HepG2 (cell line): ENCODE results near the gene SRSF2. TPM values are rescaled to one million over a fixed set of nuclear protein-coding genes. Genes with fewer than 3 reads are reported as not detected.
A peak's percentile ranks its signal among the peaks of the same experiment; 100 is the strongest.

Experiments used
- AGO1 ChIP-seq: fragments of 200-400 bp; formaldehyde crosslinking; IDR thresholded peaks from 2 replicates; pipeline ENCODE4 v1.6.1; 2017; ENCODE audit warnings: mild to moderate bottlenecking, low read depth, low read length, moderate library complexity; ENCODE audit not compliant: poor library complexity, severe bottlenecking
- BCL6 ChIP-seq: IDR thresholded peaks from 2 replicates; pipeline ENCODE4 v1.6.1; 2016; ENCODE audit warnings: missing genetic modification reagents, missing compliant biosample characterization
- EP300 ChIP-seq, 3 experiments: sonication (generic) in 1 of 3; formaldehyde crosslinking in 1 of 3; IDR thresholded peaks; 2 replicates each; pipeline versions ENCODE4 v1.5.1 to v1.6.1; 2011 to 2020; ENCODE audit warnings: low read depth in 2 of 3, low read length in 2 of 3, borderline replicate concordance in 1 of 3, improper control_type of control experiment in 1 of 3, mild to moderate bottlenecking in 1 of 3, missing genetic modification reagents in 1 of 3, moderate library complexity in 1 of 3
- FOXO1 ChIP-seq: sonication (generic); formaldehyde crosslinking; IDR thresholded peaks from 2 replicates; pipeline ENCODE4 v1.4.0; 2020; ENCODE audit warnings: missing genetic modification reagents
- MED13 ChIP-seq: sonication (generic); formaldehyde crosslinking; IDR thresholded peaks from 2 replicates; pipeline ENCODE4 v1.5.0; 2020; ENCODE audit warnings: missing genetic modification reagents
- NFE2L1 ChIP-seq: sonication (generic); formaldehyde crosslinking; IDR thresholded peaks from 2 replicates; pipeline ENCODE4 v1.4.0; 2020; ENCODE audit warnings: missing genetic modification reagents, mild to moderate bottlenecking, borderline replicate concordance
- NONO ChIP-seq, 2 experiments: fragments of 450-650 bp in 1 of 2; sonication (generic) in 1 of 2; formaldehyde crosslinking in 1 of 2; IDR thresholded peaks in 1 of 2; conservative IDR thresholded peaks in 1 of 2; 2 replicates each; pipeline versions ENCODE4 v1.6.1 to v1.8.0; 2017 to 2022; ENCODE audit warnings: mild to moderate bottlenecking in 1 of 2, missing genetic modification reagents in 1 of 2, moderate library complexity in 1 of 2
- RFX3 ChIP-seq: IDR thresholded peaks from 2 replicates; pipeline ENCODE4 v1.6.1; 2016; ENCODE audit warnings: missing biosample characterization, missing genetic modification reagents
- RXRA ChIP-seq: sonication (generic); formaldehyde crosslinking; IDR thresholded peaks from 2 replicates; pipeline ENCODE4 v1.5.1; 2020; ENCODE audit warnings: missing genetic modification reagents
- RXRB ChIP-seq: IDR thresholded peaks from 2 replicates; pipeline ENCODE4 v1.6.1; 2016; ENCODE audit warnings: borderline replicate concordance, missing genetic modification reagents, missing compliant biosample characterization
- ZBTB20 ChIP-seq: sonication (generic); formaldehyde crosslinking; IDR thresholded peaks from 2 replicates; pipeline ENCODE4 v1.8.1; 2023; ENCODE audit warnings: missing genetic modification reagents, low read depth, mild to moderate bottlenecking, borderline replicate concordance
- ZNF333 ChIP-seq: sonication (generic); formaldehyde crosslinking; IDR thresholded peaks from 2 replicates; pipeline ENCODE4 v1.4.0; 2020; ENCODE audit warnings: mild to moderate bottlenecking, missing genetic modification reagents, borderline replicate concordance
- ZNF501 ChIP-seq: sonication (generic); formaldehyde crosslinking; IDR thresholded peaks from 2 replicates; pipeline ENCODE4 v1.5.1; 2020; ENCODE audit warnings: mild to moderate bottlenecking, moderate library complexity, missing genetic modification reagents
- ZNF616 ChIP-seq: sonication (generic); formaldehyde crosslinking; IDR thresholded peaks from 2 replicates; pipeline ENCODE4 v1.5.0; 2020; ENCODE audit warnings: low read depth, mild to moderate bottlenecking, missing genetic modification reagents
- ZNF768 ChIP-seq: sonication (generic); formaldehyde crosslinking; IDR thresholded peaks from 2 replicates; pipeline ENCODE4 v1.4.0; 2020; ENCODE audit warnings: missing genetic modification reagents
- ZNF879 ChIP-seq: sonication (generic); formaldehyde crosslinking; IDR thresholded peaks from 2 replicates; pipeline ENCODE4 v1.8.1; 2023; ENCODE audit warnings: missing genetic modification reagents
- ZZZ3 ChIP-seq: sonication (generic); formaldehyde crosslinking; IDR thresholded peaks from 2 replicates; pipeline ENCODE4 v1.4.0; 2020; ENCODE audit warnings: missing genetic modification reagents, mild to moderate bottlenecking, borderline replicate concordance
- polyA plus RNA-seq, 8 experiments: library from polyadenylated mRNA; depleted of rRNA in 3 of 8; stranded (reverse) in 7 of 8; unstranded in 1 of 8; fragments of >200 nt; fragmentation: Illumina TruSeq in 4 of 8; extraction: Trizol in 4 of 8; gene quantifications; 2 replicates each; pipeline versions ENCODE4 v1.2.1 to v1.2.3, GENCODE V29; 2011 to 2016; ENCODE audit warnings: low read depth in 4 of 8, missing spikeins in 1 of 8, mixed read lengths in 1 of 8; ENCODE audit not compliant: insufficient read depth in 1 of 8
- total RNA-seq, 5 experiments: library from RNA; depleted of rRNA; stranded (reverse); fragments of >200 nt; fragmentation: Illumina TruSeq; extraction: Trizol; gene quantifications; 2 replicates each; pipeline ENCODE4 v1.2.3, GENCODE V29; 2016; ENCODE audit warnings: low read depth in 1 of 5
- TF ChIP-seq, protein P1 (sequence below): sonication (generic); formaldehyde crosslinking; IDR thresholded peaks from 2 replicates; pipeline ENCODE4 v1.8.0; 2022; ENCODE audit warnings: missing genetic modification reagents, mild to moderate bottlenecking, inconsistent platforms, borderline replicate concordance
- TF ChIP-seq, protein P2 (sequence below): sonication (generic); formaldehyde crosslinking; IDR thresholded peaks from 2 replicates; pipeline ENCODE4 v1.4.0; 2020; ENCODE audit warnings: missing genetic modification reagents; ENCODE audit errors: not compliant biosample characterization
- TF ChIP-seq, protein P3 (sequence below): sonication (generic); formaldehyde crosslinking; IDR thresholded peaks from 2 replicates; pipeline ENCODE4 v1.5.0; 2020; ENCODE audit warnings: missing genetic modification reagents
- TF ChIP-seq, protein P4 (sequence below): sonication (generic); IDR thresholded peaks from 2 replicates; pipeline ENCODE4 v1.6.1; 2016; ENCODE audit warnings: low read depth, borderline replicate concordance

SRSF2 gene
- total and polyA plus RNA-seq, 2 of the 13 experiments (the other 11 are each of a cell fraction or from before 2014, with no cell fraction given): 306 to 319 TPM

DNA sequence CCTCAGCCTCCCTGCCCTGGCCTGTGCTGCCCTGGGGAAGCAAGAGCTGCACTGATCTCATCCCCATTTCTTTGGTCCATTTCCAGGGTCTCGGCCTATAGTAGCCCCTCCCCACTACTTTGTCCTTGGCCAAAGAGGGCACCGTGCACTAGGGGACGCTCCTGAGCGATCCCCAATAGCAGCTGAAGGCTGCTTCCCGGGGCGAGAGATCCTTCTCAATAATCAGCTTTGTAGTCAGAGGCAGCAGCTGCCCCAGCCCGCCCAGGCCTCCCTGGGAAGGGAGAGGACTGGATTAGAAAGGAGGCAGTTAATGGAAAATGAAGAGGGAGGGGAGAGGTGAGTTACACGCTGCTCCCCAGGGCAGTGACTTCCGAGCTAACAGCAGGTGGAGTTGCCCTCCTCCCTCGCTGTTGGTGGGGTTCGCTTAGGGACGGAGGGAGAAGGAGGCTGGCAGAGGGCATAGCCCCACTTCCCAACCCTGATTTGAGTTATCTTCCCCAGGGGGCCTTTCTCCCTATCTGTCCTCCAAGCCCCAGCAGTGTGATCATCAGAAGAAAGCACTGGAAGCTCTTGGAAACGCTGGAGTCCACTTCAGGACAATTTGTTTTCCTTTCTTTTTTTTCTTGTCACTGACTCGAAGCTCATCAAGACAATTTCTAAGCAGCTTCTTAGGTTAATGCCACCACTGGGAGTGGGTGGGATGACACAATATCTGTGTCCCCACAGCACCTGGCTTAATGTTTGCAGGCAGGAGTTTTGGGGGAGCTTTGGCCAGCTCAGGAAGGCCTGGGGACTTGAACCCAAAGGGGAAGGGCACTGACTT, 28.9 kb downstream of the SRSF2 start (continued):
- no peak for TF ChIP-seq MED13 (CRISPR knock-in tag)
- TF ChIP-seq, protein P1, sequence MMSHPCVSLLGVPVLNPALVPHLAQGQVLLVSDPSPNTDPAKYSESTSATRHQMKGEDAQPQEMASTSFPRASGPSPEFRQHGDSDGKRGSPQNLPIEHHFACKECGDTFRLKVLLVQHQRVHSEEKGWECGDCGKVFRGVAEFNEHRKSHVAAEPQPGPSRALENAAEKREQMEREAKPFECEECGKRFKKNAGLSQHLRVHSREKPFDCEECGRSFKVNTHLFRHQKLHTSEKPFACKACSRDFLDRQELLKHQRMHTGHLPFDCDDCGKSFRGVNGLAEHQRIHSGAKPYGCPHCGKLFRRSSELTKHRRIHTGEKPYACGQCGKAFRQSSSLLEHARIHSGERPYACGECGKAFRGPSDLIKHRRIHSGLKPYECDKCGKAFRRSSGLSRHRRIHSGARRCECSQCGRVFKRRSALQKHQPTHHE: no peak
- TF ChIP-seq ZNF616 (CRISPR knock-in tag): no peak
- no peak for TF ChIP-seq ZBTB20
- TF ChIP-seq NFE2L1 (CRISPR knock-in tag): no peak
- TF ChIP-seq NONO (IDR thresholded peaks at IDR 0.05): no peak
- TF ChIP-seq NONO (CRISPR knock-in tag; conservative IDR thresholded peaks at IDR 0.05): no peak
- no peak for TF ChIP-seq EP300 (IDR thresholded peaks at IDR 0.05; ENCODE audit: low read depth in 2 of 2, low read length in 2 of 2)
- 0 out of 2 replicates have a peak, but pooled peaks have one; percentile 29 for TF ChIP-seq EP300 (CRISPR knock-in tag; IDR thresholded peaks at IDR 0.05; ENCODE audit: borderline replicate concordance)
- TF ChIP-seq ZNF768 (CRISPR knock-in tag): peak; percentile 29; the same call in 1 of the 2 replicates
- no peak for TF ChIP-seq ZZZ3 (CRISPR knock-in tag)
- TF ChIP-seq BCL6 (CRISPR knock-in tag): no peak
- TF ChIP-seq, protein P2, sequence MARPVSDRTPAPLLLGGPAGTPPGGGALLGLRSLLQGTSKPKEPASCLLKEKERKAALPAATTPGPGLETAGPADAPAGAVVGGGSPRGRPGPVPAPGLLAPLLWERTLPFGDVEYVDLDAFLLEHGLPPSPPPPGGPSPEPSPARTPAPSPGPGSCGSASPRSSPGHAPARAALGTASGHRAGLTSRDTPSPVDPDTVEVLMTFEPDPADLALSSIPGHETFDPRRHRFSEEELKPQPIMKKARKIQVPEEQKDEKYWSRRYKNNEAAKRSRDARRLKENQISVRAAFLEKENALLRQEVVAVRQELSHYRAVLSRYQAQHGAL (CRISPR knock-in tag): no peak
- TF ChIP-seq RXRA (CRISPR knock-in tag): no peak
- 0 out of 2 replicates have a peak, but pooled peaks have one; percentile 12 for TF ChIP-seq FOXO1 (CRISPR knock-in tag)
- no peak for TF ChIP-seq RFX3 (CRISPR knock-in tag)
- no peak for TF ChIP-seq RXRB (CRISPR knock-in tag)
- no peak for TF ChIP-seq ZNF333 (CRISPR knock-in tag)
- TF ChIP-seq, protein P3, sequence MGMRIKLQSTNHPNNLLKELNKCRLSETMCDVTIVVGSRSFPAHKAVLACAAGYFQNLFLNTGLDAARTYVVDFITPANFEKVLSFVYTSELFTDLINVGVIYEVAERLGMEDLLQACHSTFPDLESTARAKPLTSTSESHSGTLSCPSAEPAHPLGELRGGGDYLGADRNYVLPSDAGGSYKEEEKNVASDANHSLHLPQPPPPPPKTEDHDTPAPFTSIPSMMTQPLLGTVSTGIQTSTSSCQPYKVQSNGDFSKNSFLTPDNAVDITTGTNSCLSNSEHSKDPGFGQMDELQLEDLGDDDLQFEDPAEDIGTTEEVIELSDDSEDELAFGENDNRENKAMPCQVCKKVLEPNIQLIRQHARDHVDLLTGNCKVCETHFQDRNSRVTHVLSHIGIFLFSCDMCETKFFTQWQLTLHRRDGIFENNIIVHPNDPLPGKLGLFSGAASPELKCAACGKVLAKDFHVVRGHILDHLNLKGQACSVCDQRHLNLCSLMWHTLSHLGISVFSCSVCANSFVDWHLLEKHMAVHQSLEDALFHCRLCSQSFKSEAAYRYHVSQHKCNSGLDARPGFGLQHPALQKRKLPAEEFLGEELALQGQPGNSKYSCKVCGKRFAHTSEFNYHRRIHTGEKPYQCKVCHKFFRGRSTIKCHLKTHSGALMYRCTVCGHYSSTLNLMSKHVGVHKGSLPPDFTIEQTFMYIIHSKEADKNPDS (CRISPR knock-in tag): no peak
- TF ChIP-seq, protein P4, sequence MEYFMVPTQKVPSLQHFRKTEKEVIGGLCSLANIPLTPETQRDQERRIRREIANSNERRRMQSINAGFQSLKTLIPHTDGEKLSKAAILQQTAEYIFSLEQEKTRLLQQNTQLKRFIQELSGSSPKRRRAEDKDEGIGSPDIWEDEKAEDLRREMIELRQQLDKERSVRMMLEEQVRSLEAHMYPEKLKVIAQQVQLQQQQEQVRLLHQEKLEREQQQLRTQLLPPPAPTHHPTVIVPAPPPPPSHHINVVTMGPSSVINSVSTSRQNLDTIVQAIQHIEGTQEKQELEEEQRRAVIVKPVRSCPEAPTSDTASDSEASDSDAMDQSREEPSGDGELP: peak; percentile 52; the same call in 1 of the 2 replicates
- 0 out of 2 replicates have a peak, but pooled peaks have one; percentile 47 for TF ChIP-seq ZNF501 (CRISPR knock-in tag)
- no peak for TF ChIP-seq ZNF879 (CRISPR knock-in tag)
- TF ChIP-seq AGO1: no peak
